HG03342 (cell line): ENCODE results near the gene LYPD3.

ENCODE experiments used
- ATAC-seq: cut with Tn5 transposase; IDR thresholded peaks from one replicate; pipeline ENCODE4 v1.9.1; 2021; ENCODE audit warnings: mild to moderate bottlenecking, moderate library complexity; ENCODE audit not compliant: unreplicated experiment

LYPD3 gene

DNA sequence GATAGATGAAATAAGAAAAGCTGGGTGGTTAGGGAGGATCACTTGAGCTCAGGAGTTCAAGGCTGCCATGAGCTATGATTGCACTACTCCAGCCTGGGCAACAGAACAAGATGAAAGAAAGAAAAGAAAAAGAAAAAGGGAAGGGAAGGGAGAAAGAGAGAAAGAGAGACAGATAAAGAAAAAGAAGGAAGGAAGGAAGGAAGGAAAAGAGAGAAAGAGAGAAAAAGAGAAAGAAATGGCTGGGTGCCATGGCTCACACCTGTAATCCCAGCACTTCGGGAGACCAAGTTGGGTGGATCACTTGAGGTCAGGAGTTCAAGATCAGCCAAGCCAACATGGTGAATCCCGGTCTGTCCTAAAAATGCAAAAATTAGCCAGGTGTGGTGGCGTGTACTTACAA, 29.6 kb downstream of the LYPD3 start:
- no peak for ATAC-seq

DNA sequence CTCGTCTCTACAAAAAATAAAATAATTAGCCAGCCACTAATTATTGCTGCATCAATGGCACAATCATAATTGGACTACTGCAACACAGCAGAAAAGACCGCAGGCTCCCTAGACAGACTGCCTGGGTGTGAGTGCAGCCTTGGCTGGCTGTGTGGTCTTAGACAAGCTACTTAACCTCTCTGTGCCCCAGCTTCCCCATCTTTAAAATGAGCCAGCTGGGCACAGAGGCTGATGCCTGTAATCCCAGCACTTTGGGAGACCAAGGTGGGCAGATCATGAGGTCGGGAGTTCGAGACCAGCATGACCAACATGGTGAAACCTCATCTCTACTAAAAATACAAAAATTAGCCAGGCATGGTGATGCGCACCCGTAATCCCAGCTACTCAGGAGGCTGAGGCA, 31.7 kb downstream of the LYPD3 start:
- ATAC-seq, result no peak

DNA sequence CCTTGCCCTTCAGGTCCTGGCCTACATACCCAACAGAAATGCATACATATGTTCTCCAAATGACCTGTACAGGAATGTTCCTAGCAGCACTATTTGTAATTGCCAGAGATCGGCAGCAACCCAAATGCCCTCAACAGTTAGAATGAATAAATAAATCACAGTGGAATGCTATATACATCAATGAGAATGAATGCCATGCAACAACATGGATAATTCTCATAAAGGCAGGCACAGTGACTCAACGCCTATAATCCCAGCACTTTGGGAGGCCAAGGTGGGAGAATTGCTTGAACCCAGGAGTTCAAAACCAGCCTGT, 32.1 kb downstream of the LYPD3 start:
- no peak for ATAC-seq

DNA sequence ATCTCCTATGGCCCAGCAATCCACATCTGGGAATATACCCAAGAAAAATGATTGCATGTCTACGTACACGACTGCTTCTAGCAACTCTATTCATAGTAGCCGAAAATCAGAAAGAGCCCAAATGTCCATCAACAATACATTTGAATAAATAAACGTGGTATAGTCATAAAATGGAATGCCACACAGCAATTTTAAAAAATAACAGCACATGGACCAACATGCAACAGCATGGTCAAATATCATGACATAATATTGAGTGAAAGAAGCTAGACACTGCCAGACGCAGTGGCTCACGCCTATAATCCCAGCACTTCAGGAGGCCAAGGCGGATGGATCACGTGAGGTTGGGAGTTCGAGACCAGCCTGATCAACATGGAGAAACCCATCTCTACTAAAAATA, 34.4 kb downstream of the LYPD3 start:
- ATAC-seq, result no peak

DNA sequence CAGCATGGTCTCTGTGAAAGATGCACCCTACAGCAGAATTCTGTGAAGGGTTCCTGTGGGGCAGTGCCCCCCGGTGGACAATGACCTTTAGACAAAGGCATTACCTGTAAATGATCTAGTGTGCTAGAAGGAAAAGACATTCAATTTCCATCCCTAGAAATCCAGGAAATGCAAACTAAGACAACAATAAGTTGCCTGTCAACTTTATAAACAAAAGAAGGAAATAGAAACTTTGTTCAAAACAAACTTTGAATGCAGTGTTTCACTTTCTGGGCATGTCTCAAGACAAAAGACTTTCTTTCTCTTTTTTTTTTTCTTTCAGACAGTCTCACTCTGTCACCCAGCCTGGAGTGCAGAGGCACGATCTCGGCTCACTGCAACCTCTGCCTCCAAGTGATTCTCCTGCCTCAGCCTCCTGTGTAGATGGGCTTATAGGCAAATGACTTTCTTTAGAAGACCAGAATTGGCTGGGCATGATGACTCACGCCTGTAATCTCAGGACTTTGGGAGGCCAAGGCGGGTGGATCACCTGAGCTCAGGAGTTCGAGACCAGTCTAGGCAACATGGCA, 35.2 kb downstream of the LYPD3 start:
- no peak for ATAC-seq

DNA sequence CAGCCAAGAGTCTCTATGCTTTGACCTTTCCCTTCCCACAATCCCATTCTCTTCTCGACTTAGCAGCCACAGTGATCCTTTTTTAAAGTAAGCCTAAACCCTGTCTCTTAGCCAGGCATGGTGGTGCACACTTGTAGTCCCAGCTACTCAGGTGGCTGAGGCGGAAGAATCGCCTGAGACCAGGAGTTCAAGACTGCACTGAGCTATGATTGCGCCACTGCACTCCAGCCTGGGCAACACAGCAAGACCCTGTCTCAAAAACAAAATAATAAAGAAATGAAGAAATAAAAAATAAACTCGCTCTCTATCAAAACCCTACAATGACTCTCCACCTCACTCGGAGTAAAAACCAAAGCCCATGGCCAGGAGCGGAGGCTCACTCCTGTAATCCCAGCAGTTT, 36.0 kb downstream of the LYPD3 start:
- no peak for ATAC-seq

DNA sequence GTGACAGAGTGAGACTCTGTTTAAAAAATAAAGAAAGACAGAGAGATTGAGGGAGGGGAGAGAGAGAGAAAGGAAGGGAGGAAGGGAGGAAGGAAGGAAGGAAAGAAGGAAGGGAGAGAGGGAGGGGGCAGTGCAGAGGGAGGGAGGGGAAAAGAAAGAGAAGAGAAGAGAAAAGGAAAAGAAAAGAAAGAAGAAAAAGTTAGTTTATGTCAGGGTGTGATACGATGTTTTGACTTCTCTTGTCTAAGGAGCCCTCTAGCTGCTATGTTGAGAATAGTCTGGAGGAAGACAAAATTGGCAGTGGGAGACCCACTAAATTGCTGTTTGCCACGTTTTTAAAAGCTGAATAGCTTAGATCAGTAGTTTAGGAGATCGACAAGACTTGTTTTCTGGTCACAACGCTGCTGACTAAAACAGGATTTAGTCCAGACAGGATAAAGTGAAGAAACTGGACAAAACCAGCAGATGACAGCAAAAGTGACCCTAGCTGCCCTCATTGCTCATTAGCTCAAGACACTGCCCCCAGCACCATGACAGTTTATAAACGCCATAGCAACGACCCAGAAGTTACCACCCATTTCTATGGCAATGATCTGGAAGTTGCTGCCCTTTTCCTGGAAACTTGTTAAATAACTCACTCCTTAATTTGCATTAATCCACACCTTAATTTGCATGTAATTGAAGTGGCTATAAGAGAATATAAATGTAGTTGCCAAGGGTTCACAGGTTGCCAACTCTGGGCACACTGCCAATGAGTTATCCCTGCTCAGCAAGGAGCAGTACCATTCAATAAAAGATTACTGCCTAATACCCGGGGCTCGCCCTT, 39.6 kb downstream of the LYPD3 start:
- ATAC-seq, result no peak

DNA sequence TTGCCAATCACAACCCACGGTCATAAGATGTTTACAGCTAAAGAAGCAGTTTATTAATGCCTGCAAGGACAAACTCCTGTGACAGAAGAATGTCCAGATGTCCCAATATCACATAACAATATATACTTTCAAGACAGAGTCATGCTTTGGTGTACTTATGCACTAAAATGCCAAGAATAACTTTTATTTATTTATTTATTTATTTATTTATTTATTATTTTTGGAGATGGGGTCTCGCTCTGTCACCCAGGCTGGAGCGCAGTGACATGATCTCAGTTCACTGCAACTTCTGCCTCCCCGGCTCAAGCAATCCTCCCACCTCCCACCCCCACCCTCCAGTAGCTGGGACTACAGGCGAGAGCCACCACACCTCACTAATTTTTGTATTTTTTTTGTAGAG, 41.6 kb downstream of the LYPD3 start:
- no peak for ATAC-seq

DNA sequence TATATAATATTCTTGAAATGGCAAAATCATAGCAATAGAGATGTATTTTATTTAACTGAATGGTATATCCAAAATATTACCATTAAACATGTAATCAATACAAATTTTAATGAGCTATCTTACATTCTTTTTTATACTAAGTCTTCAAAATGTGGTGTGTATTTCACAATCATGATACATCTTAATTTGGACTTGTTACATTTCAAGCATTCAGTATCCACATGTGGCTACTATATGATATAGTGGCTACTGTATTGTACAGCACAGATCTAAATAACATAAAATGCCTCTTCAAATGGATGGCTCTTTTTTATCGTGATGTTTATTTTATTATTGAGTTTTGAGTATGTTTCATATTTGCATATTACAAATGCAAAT, 42.7 kb downstream of the LYPD3 start:
- ATAC-seq, result no peak

DNA sequence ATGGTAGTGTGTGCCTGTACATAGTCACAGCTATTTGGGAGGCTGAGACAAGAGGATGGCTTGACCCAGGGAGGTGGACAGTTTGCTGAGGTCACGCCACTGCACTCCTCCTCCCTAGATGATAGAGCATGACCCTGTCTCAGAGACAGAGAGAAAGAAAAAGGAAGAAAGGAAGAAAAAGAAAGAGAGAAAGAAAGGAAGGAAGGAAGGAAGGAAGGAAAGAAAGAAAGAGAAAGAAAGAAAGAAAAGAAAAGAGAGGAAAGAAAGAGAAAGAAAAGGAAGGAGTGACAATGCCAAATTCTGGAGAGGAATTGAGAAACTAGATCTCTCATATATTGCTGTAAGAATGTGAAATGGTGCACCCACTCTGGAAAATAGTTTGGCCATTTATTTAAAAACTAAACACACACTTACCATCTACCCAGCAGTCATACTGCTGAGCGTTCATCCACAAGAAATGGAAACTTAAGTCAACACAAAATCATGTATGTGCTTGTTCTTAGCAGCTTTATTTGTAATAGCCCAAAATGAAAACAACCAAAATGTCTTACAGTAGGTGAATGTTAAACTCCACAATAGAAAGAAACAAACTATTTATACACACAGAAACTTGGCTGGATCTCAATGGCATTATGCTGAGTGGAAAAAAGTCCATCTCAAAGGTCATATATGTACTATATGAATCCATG, 43.3 kb downstream of the LYPD3 start:
- no peak for ATAC-seq

DNA sequence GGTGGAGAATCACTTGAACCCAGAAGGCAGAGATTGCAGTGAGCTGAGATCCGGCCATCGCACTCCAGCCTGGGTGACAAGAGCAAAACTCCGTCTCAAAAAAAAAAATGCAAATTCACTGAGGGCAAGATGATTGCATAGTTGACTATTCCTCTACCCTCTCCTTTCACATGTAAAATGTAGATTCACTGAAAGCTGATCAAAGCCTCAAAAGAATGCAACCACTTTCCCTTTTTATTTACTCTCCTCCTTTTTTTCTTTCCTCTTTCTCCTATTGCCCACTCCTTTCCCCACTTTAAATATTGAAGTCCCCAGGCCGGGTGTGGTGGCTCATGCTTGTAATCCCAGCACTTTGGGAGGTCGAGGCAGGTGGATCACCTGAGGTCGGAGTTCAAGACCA, 44.5 kb downstream of the LYPD3 start:
- no peak for ATAC-seq

DNA sequence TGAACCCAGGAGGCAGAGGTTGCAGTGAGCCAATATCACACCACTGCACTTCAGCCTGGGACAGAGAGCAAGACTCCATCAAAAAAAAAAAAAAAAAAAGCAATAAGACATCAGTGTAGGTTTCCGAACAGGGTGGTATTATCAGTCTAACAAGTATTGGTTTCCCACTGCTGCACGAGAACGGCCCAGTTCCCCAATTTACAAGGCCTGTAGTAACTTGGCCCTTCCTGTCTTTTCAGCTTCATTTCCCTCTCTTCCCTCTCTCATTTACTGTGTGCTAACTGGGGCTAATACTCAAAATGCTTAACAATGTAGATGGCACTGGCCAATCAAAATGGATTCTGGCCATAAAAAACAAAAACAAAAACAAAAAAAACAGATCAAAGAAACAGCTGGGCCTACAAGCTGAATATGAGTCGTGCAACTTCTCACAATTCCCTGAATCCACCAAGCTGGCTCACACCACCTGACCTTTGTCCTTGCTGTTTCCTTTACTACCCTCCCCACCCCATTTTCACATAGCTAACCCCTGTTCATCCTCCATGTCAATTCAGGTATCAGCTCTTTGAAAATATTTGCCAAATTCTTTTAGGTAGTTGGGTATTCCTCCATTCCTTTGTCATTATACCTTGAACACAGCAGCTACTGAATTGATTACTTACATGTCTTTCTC, 48.3 kb downstream of the LYPD3 start:
- no peak for ATAC-seq

DNA sequence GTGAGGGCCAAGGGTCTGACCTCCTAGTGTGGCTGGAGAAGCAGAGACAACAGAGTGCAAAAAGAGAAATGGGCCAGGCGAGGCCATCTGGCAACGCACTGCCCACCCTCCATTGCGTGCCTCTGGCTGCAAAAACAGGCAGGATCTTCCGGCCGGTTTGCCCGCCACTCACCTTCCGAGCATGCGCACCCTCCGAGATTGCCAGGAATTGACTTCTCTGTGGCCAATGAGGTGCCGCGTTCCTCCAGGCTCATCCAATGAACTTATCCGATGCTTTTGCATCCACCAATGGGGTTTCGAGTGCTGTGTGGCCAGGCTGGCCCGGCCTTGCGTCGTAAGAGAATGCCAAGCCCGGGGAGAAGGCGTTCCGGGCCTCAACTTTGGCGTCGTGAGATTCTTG, 50.9 kb downstream of the LYPD3 start, which contains the start of gene TEX101:
Gene TEX101, plus strand, starts transcription at position 337 of the 400 bp plus-strand sequence. CDS start 1,030 bp downstream, outside the sequence.
- ATAC-seq, result no peak

DNA sequence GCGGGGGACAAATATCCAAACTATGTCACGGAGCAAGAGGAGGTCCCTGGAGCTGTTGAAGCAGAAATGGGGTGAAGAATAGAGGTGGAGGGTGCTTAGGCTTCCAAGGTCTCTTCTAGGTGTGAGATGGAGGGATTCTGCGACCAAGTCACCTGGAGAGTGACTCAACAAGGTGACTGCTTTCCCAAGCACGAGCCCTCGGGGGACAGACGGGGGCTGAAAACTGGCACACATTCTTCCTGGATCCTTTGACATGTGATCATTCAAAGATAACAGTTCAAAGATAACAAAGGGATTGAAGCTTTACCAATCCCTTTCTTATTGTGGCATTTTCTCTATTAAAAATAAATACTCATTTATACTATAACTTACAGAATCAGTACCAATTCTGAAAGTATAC, 53.0 kb downstream of the LYPD3 start:
- no peak for ATAC-seq
